Gastrocnemius medialis (tissue), 4 donors: ENCODE data around the gene SORCS1. TPM values are rescaled to one million over a fixed set of nuclear protein-coding genes. Genes with fewer than 3 reads are reported as not detected.

ENCODE experiments used
- ATAC-seq, 2 donors: fragments of 150-250 bp; one replicate each; pipeline ENCODE4 v1.9.1; 2016
- DNase-seq, 2 donors: peaks; one replicate each; pipeline ENCODE4 v3.0.0-alpha.2; 2019
- H3K27ac ChIP-seq, 4 donors: fragments of 200-600 bp; sonication (generic); 1 replicate in 1 of 4; 2 replicates in 3 of 4; pipeline ENCODE4 v1.5.1; 2016 to 2018; ENCODE audit warnings: mild to moderate bottlenecking in 2 of 4, moderate library complexity in 1 of 4
- H3K27me3 ChIP-seq, 3 donors: fragments of 200-600 bp; sonication (generic) in 2 of 3; 1 replicate in 1 of 3; 2 replicates in 2 of 3; pipeline versions ENCODE4 v1.5.1 to v1.6.0; 2016 to 2019; ENCODE audit warnings: mild to moderate bottlenecking in 1 of 3, moderate library complexity in 1 of 3
- H3K36me3 ChIP-seq, 2 donors: fragments of 200-600 bp; sonication (generic) in 1 of 2; one replicate each; pipeline ENCODE4 v1.5.1; 2017 to 2018
- H3K4me1 ChIP-seq, 2 donors: fragments of 200-600 bp; sonication (generic) in 1 of 2; one replicate each; pipeline ENCODE4 v1.5.1; 2016 to 2017; ENCODE audit warnings: mild to moderate bottlenecking in 2 of 2
- H3K4me3 ChIP-seq, 4 donors: fragments of 200-600 bp; sonication (generic) in 3 of 4; 1 replicate in 1 of 4; 2 replicates in 3 of 4; pipeline ENCODE4 v1.5.1; 2016 to 2019; ENCODE audit warnings: mild to moderate bottlenecking in 2 of 4
- H3K9me3 ChIP-seq, 3 donors: fragments of 200-600 bp; sonication (generic) in 2 of 3; 1 replicate in 1 of 3; 2 replicates in 2 of 3; pipeline ENCODE4 v1.5.1; 2016 to 2019
- POLR2A ChIP-seq, 2 donors: fragments of 450-650 bp; IDR thresholded peaks; one replicate each; pipeline ENCODE4 v1.6.1; 2017; ENCODE audit warnings: antibody characterized with exemption in 2 of 2, mild to moderate bottlenecking in 2 of 2, moderate library complexity in 2 of 2
- in situ Hi-C, 4 donors: fragments of 200-750 bp; cut with MboI; loops; one replicate each; pipeline versions ENCODE4 v1.15.0 to v1.8.0; 2017; ENCODE audit warnings: low sequenced_read_pairs in 4 of 4
- intact Hi-C: fragments of 100-400 bp; cut with DNase I; formaldehyde crosslinking; loops from one replicate; pipeline ENCODE4 v1.15.1; 2023; ENCODE audit warnings: low total_unique reads
- total RNA-seq, 4 donors: library from RNA; depleted of rRNA; stranded (reverse); fragments of >200 nt; gene quantifications; one replicate each; pipeline versions ENCODE4 v1.1.0 to v1.2.3, GENCODE V29; 2016
- TF ChIP-seq, protein P1 (sequence below), 5 experiments: fragments of 450-650 bp in 3 of 5; fragments of 200-600 bp in 2 of 5; sonication (generic) in 2 of 5; IDR thresholded peaks in 4 of 5; conservative IDR thresholded peaks in 1 of 5; 1 replicate in 4 of 5; 2 replicates in 1 of 5; pipeline ENCODE4 v1.5.1; 2016 to 2019; ENCODE audit warnings: antibody characterized with exemption in 5 of 5, mild to moderate bottlenecking in 3 of 5, moderate library complexity in 3 of 5

The SORCS1 gene
- total RNA-seq, 4 donors from 2014 or later = 0.02 to 0.36 (median 0.24) TPM; not detected in 1

GRCh38 chr10:106958589-106959361 is 205.7 kb downstream of the SORCS1 start:
- no peak for DNase-seq

GRCh38 chr10:106957823-106958588 is 206.5 kb downstream of the SORCS1 start:
- no peaks in the 10 kb centered on the region for H3K9me3 ChIP-seq
- intact Hi-C loops (no loop called here), in situ Hi-C loops (loop anchor here in 1 of 4 donors (25.0 kb wide), 1 partner anchor 104 kb away; no protein-coding TSS in a partner anchor)
- H3K36me3 ChIP-seq = no peaks in the 10 kb centered on the region
- TF ChIP-seq, protein P1, sequence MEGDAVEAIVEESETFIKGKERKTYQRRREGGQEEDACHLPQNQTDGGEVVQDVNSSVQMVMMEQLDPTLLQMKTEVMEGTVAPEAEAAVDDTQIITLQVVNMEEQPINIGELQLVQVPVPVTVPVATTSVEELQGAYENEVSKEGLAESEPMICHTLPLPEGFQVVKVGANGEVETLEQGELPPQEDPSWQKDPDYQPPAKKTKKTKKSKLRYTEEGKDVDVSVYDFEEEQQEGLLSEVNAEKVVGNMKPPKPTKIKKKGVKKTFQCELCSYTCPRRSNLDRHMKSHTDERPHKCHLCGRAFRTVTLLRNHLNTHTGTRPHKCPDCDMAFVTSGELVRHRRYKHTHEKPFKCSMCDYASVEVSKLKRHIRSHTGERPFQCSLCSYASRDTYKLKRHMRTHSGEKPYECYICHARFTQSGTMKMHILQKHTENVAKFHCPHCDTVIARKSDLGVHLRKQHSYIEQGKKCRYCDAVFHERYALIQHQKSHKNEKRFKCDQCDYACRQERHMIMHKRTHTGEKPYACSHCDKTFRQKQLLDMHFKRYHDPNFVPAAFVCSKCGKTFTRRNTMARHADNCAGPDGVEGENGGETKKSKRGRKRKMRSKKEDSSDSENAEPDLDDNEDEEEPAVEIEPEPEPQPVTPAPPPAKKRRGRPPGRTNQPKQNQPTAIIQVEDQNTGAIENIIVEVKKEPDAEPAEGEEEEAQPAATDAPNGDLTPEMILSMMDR (IDR thresholded peaks at IDR 0.05 in 4 of 5, conservative IDR thresholded peaks at IDR 0.05 in 1 of 5) = no peak
- no peak for TF ChIP-seq POLR2A (IDR thresholded peaks at IDR 0.05)
- H3K27ac ChIP-seq = no peak overlapping the region
- H3K4me3 ChIP-seq = no peak overlapping the region
- H3K27me3 ChIP-seq = no peaks in the 10 kb centered on the region
- H3K4me1 ChIP-seq = no peaks in the 10 kb centered on the region
- no peak for ATAC-seq
- DNase-seq = no peak

More at GRCh38 chr10:106958589-106959361, 205.7 kb downstream of the SORCS1 start:
- ATAC-seq = no peak
- H3K4me1 ChIP-seq = no peaks in the 10 kb centered on the region
- TF ChIP-seq, protein P1 (IDR thresholded peaks at IDR 0.05 in 4 of 5, conservative IDR thresholded peaks at IDR 0.05 in 1 of 5) = no peak
- TF ChIP-seq POLR2A (IDR thresholded peaks at IDR 0.05) = no peak
- H3K27me3 ChIP-seq = no peaks in the 10 kb centered on the region
- no peaks in the 10 kb centered on the region for H3K9me3 ChIP-seq
- no peak overlapping the region for H3K4me3 ChIP-seq
- no peak overlapping the region for H3K27ac ChIP-seq
- H3K36me3 ChIP-seq = no peaks in the 10 kb centered on the region
- intact Hi-C loops = no loop called here
- in situ Hi-C loops = loop anchor here in 1 of 4 donors (25.0 kb wide), 1 partner anchor 104 kb away; no protein-coding TSS in a partner anchor

- no peaks in the 10 kb centered on the region for H3K4me1 ChIP-seq
- H3K36me3 ChIP-seq = no peaks in the 10 kb centered on the region
- H3K27me3 ChIP-seq = no peaks in the 10 kb centered on the region
- in situ Hi-C loops = loop anchor here in 1 of 4 donors (25.0 kb wide), 1 partner anchor 106 kb away; no protein-coding TSS in a partner anchor
- no peaks in the 10 kb centered on the region for H3K9me3 ChIP-seq
- H3K27ac ChIP-seq = no peak overlapping the region
- intact Hi-C loops = no loop called here
- ATAC-seq (no peak), DNase-seq (no peak)
- TF ChIP-seq, protein P1 (IDR thresholded peaks at IDR 0.05 in 4 of 5, conservative IDR thresholded peaks at IDR 0.05 in 1 of 5) = no peak
- no peak overlapping the region for H3K4me3 ChIP-seq
Observed at GRCh38 chr10:106956216-106956915, 208.1 kb downstream of the SORCS1 start.

GRCh38 chr10:106955133-106955532 is 209.4 kb downstream of the SORCS1 start:
- H3K9me3 ChIP-seq = no peaks in the 10 kb centered on the region
- TF ChIP-seq, protein P1 (IDR thresholded peaks at IDR 0.05 in 4 of 5, conservative IDR thresholded peaks at IDR 0.05 in 1 of 5) = no peak
- no peak for TF ChIP-seq POLR2A (IDR thresholded peaks at IDR 0.05)
- no peak for DNase-seq
- ATAC-seq = no peak
- H3K27ac ChIP-seq = no peak overlapping the region
- intact Hi-C loops (no loop called here), in situ Hi-C loops (loop anchor here in 1 of 4 donors (25.0 kb wide), 1 partner anchor 107 kb away; no protein-coding TSS in a partner anchor)
- no peak overlapping the region for H3K4me3 ChIP-seq
- H3K27me3 ChIP-seq = no peaks in the 10 kb centered on the region
- H3K36me3 ChIP-seq = no peaks in the 10 kb centered on the region
- no peaks in the 10 kb centered on the region for H3K4me1 ChIP-seq
